Astrocyte (in vitro differentiated cells and primary cell): ENCODE measurements around the gene PIK3CD. TPM values are rescaled to one million over a fixed set of nuclear protein-coding genes. Genes with fewer than 3 reads are reported as not detected.

ENCODE experiments used
- DNase-seq: peaks from one replicate; pipeline ENCODE4 v3.0.0-alpha.2; 2010; ENCODE audit warnings: low read depth
- FAIRE-seq: peaks from 2 replicates; lab custom pipeline; 2011; peaks lifted over from hg19 to GRCh38; lab: Jason Lieb, UNC
- H2AFZ ChIP-seq: 2 replicates; pipeline ENCODE4 v1.6.0; 2012; ENCODE audit warnings: low read depth, low read length, inconsistent platforms
- H3K27ac ChIP-seq: 2 replicates; pipeline ENCODE4 v1.5.1; 2011; ENCODE audit warnings: low read depth, low read length, inconsistent platforms
- H3K27me3 ChIP-seq: 2 replicates; pipeline ENCODE4 v1.6.0; 2011; ENCODE audit warnings: low read length, inconsistent platforms; ENCODE audit not compliant: insufficient read depth
- H3K36me3 ChIP-seq: 2 replicates; pipeline ENCODE4 v1.5.1; 2011; ENCODE audit warnings: low read length, inconsistent platforms; ENCODE audit not compliant: insufficient read depth
- H3K4me1 ChIP-seq: 2 replicates; pipeline ENCODE4 v1.5.1; 2011; ENCODE audit warnings: low read length, inconsistent platforms; ENCODE audit not compliant: insufficient read depth
- H3K4me2 ChIP-seq: 2 replicates; pipeline ENCODE4 v1.6.0; 2012; ENCODE audit warnings: low read length, inconsistent platforms
- H3K4me3 ChIP-seq: 2 replicates; pipeline ENCODE4 v1.5.1; 2011; ENCODE audit warnings: low read depth, mild to moderate bottlenecking, low read length, inconsistent platforms; ENCODE audit not compliant: insufficient read depth
- H3K79me2 ChIP-seq: 2 replicates; pipeline ENCODE4 v1.6.0; 2012; ENCODE audit warnings: mild to moderate bottlenecking, low read length, inconsistent platforms; ENCODE audit not compliant: insufficient read depth
- H3K9ac ChIP-seq: 2 replicates; pipeline ENCODE4 v1.6.0; 2012; ENCODE audit warnings: mild to moderate bottlenecking, low read length, inconsistent platforms
- H3K9me3 ChIP-seq: 2 replicates; pipeline ENCODE4 v1.5.1; 2012; ENCODE audit warnings: low read depth, mild to moderate bottlenecking, low read length, inconsistent platforms; ENCODE audit not compliant: insufficient read depth
- H4K20me1 ChIP-seq: 2 replicates; pipeline ENCODE4 v1.6.0; 2012; ENCODE audit warnings: low read length, inconsistent platforms; ENCODE audit not compliant: insufficient read depth
- H3K27ac Mint-ChIP-seq: one replicate; pipeline ENCODE4 v1.8.0; 2021; ENCODE audit warnings: mild to moderate bottlenecking, mixed read lengths; ENCODE audit not compliant: unreplicated experiment
- H3K27me3 Mint-ChIP-seq: one replicate; pipeline ENCODE4 v1.8.0; 2021; ENCODE audit warnings: low read depth, mixed read lengths; ENCODE audit not compliant: unreplicated experiment
- H3K36me3 Mint-ChIP-seq: one replicate; pipeline ENCODE4 v1.8.0; 2021; ENCODE audit warnings: low read depth, mixed read lengths; ENCODE audit not compliant: unreplicated experiment
- H3K4me1 Mint-ChIP-seq: one replicate; pipeline ENCODE4 v1.8.0; 2021; ENCODE audit warnings: low read depth, mixed read lengths; ENCODE audit not compliant: unreplicated experiment
- H3K4me3 Mint-ChIP-seq: one replicate; pipeline ENCODE4 v1.8.0; 2021; ENCODE audit warnings: mild to moderate bottlenecking, moderate library complexity, mixed read lengths; ENCODE audit not compliant: unreplicated experiment
- H3K9me3 Mint-ChIP-seq: one replicate; pipeline ENCODE4 v1.8.0; 2021; ENCODE audit warnings: mild to moderate bottlenecking, mixed read lengths; ENCODE audit not compliant: unreplicated experiment
- CTCF ChIP-seq: IDR thresholded peaks from 2 replicates; pipeline ENCODE4 v1.5.1; 2011; ENCODE audit warnings: low read depth, mild to moderate bottlenecking, inconsistent platforms, low read length, moderate library complexity; ENCODE audit not compliant: insufficient read depth
- EZH2 ChIP-seq: IDR thresholded peaks from 2 replicates; pipeline ENCODE4 v1.6.1; 2012; ENCODE audit warnings: mild to moderate bottlenecking, low read length, inconsistent platforms; ENCODE audit not compliant: insufficient read depth
- total RNA-seq: library from RNA; stranded (reverse); gene quantifications from 2 replicates; pipeline ENCODE4 v1.2.1, GENCODE V29; 2021

The PIK3CD gene
- total RNA-seq, 1 donor from 2014 or later = 29.5 TPM

GRCh38 chr1:9606948-9607347 is 44.6 kb upstream of the PIK3CD start:
- H3K27me3 Mint-ChIP-seq = peaks cover 6% of the 10 kb centered on the region
- no peak overlapping the region for H3K4me3 Mint-ChIP-seq
- Histone ChIP-seq H4K20me1 (peaks cover 5% of the 10 kb centered on the region), H3K9me3 (no peaks in the 10 kb centered on the region), H2AFZ (no peak overlapping the region), H3K27ac (no peak overlapping the region), H3K36me3 (peaks cover 3% of the 10 kb centered on the region), H3K9ac (no peak overlapping the region), H3K79me2 (no peaks in the 10 kb centered on the region), H3K27me3 (no peaks in the 10 kb centered on the region), H3K4me3 (no peak overlapping the region), H3K4me1 (no peaks in the 10 kb centered on the region), H3K4me2 (no peak overlapping the region)
- DNase-seq = no peak
- TF ChIP-seq CTCF = no peak
- no peak for TF ChIP-seq EZH2
- peaks cover 1% of the 10 kb centered on the region for H3K9me3 Mint-ChIP-seq
- no peaks in the 10 kb centered on the region for H3K4me1 Mint-ChIP-seq
- no peak for FAIRE-seq
- no peak overlapping the region for H3K27ac Mint-ChIP-seq
- H3K36me3 Mint-ChIP-seq = peaks cover 2% of the 10 kb centered on the region

GRCh38 chr1:9607352-9607751 is 44.2 kb upstream of the PIK3CD start:
- H2AFZ ChIP-seq = no peak overlapping the region
- peaks cover 1% of the 10 kb centered on the region for H3K9me3 Mint-ChIP-seq
- H3K4me1 ChIP-seq = no peaks in the 10 kb centered on the region
- no peak overlapping the region for H3K9ac ChIP-seq
- no peak overlapping the region for H3K4me2 ChIP-seq
- DNase-seq = no peak
- peaks cover 5% of the 10 kb centered on the region for H4K20me1 ChIP-seq
- H3K4me1 Mint-ChIP-seq = no peaks in the 10 kb centered on the region
- H3K36me3 ChIP-seq = peaks cover 3% of the 10 kb centered on the region
- H3K27ac ChIP-seq = no peak overlapping the region
- peaks cover 6% of the 10 kb centered on the region for H3K27me3 Mint-ChIP-seq
- H3K27me3 ChIP-seq = no peaks in the 10 kb centered on the region
- no peaks in the 10 kb centered on the region for H3K9me3 ChIP-seq
- peaks cover 2% of the 10 kb centered on the region for H3K36me3 Mint-ChIP-seq
- no peak overlapping the region for H3K4me3 ChIP-seq
- TF ChIP-seq CTCF (no peak), EZH2 (no peak)
- H3K4me3 Mint-ChIP-seq = no peak overlapping the region
- FAIRE-seq = no peak
- H3K79me2 ChIP-seq = no peaks in the 10 kb centered on the region
- H3K27ac Mint-ChIP-seq = no peak overlapping the region

DNA sequence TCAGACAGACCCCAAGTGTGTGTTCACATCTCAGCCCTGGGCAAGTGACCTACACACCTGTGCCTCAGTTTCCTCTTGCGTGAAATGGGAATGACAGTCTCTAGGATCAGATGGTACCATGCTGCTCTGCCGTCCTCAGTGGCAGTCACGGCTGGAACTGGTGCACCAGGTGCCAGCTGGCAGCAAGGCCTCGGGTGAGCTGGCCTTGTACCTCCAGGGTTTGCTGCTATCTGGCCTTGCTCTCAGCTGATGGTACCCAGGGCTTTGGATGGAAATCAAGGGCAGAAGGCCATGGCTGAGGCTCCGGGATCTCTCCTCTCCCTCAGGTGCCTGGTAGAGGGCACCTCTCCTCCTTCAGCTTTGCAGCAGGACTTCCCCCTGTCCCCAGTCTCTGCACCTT is 41.5 kb upstream of the PIK3CD start:
- no peak overlapping the region for H3K4me2 ChIP-seq
- H3K36me3 ChIP-seq = no peaks in the 10 kb centered on the region
- H3K79me2 ChIP-seq = no peaks in the 10 kb centered on the region
- Mint-ChIP-seq H3K4me1 (no peaks in the 10 kb centered on the region), H3K4me3 (no peak overlapping the region), H3K36me3 (peaks cover 3% of the 10 kb centered on the region), H3K27me3 (peaks cover 6% of the 10 kb centered on the region), H3K27ac (no peak overlapping the region), H3K9me3 (peaks cover 1% of the 10 kb centered on the region)
- H3K4me1 ChIP-seq = no peaks in the 10 kb centered on the region
- DNase-seq (no peak), FAIRE-seq (no peak)
- no peak overlapping the region for H3K4me3 ChIP-seq
- TF ChIP-seq EZH2 (no peak), CTCF (no peak)
- no peak overlapping the region for H3K9ac ChIP-seq
- no peak overlapping the region for H2AFZ ChIP-seq
- H3K9me3 ChIP-seq = no peaks in the 10 kb centered on the region
- H3K27ac ChIP-seq = no peak overlapping the region
- peaks cover 5% of the 10 kb centered on the region for H4K20me1 ChIP-seq
- H3K27me3 ChIP-seq = no peaks in the 10 kb centered on the region
